HG03097 (cell line): ENCODE results near the gene RER1.

Source experiments
- ATAC-seq: cut with Tn5 transposase; IDR thresholded peaks from one replicate; pipeline ENCODE4 v1.9.1; 2021; ENCODE audit not compliant: unreplicated experiment, low FRiP score

RER1 gene

GRCh38 chr1:2375246-2375922, 16.3 kb upstream of the RER1 start:
- ATAC-seq = no peak

DNA sequence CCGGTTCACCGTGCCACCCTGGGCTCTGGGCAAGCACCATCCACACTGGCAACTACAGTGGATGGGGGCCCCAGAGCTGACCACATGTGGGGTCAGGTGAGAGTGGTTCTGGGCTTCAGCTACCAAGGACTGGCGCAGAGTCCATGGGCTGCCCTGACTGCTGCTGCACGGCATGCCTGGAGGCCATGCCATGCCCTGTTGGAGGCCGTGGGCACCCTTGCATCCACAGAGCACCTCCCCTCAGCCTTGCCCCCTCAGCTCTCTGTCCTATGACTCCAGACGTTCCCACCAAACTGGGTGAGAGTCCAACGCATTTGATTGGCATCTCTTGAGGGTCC, 15.7 kb upstream of the RER1 start:
- ATAC-seq = no peak

GRCh38 chr1:2376261-2376741, 15.3 kb upstream of the RER1 start:
- ATAC-seq = no peak

- no peak for ATAC-seq
These were observed 14.5 kb upstream of the RER1 start for GRCh38 chr1:2376931-2377672.

DNA sequence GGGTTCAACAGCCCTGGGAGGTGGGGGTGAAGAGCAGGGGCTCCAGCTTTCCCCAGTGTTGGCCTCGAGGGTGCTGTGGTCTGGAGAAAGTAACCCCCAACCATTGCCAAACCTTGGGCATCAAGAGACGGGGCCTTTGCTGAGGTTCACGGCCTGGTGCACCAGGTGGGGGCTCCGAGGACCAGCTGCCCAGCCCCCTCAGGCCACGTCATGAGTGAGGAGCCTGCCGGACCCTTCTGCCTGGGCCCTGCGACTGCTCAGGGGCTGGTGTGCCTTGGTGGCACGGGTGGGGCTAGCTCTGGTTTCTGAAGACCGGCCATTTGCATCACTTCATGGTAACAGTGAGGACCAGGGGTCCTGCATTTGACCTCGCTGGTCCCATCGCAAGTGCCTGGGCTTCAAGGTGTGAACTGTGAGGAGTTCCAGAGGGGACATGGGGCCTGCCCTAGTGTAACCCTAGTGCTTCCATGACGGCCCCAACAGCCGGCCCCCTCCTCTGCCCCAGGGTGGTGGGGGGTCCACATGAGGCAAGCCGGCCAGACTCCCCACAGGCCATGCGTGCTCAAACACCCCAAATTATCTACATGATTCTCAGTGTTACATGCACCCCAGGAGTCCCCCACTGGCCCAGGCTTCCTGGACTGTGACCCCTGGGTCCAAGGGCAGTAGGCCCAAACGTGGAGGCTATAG, 13.7 kb upstream of the RER1 start:
- ATAC-seq = no peak

DNA sequence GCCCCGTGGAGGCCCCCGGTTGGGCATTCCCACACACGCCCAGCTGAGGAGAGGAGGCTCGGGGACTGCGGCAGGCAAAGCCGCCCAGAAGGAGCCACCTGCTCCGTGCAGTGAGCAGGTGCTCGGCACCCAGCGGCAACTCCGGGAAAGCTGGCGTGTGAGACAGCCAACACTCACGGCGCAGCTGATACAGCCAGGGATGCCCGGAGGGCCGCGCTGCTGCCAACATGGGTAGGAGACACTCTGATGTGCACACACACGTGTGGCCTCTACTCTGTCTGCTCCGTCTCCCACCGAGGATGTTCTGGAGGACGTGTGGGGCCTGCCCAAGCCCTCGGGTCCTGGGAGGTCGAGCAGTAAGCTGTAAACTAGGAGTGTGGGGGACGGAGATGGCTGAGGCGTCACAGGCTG, 13.2 kb upstream of the RER1 start:
- ATAC-seq = no peak

DNA sequence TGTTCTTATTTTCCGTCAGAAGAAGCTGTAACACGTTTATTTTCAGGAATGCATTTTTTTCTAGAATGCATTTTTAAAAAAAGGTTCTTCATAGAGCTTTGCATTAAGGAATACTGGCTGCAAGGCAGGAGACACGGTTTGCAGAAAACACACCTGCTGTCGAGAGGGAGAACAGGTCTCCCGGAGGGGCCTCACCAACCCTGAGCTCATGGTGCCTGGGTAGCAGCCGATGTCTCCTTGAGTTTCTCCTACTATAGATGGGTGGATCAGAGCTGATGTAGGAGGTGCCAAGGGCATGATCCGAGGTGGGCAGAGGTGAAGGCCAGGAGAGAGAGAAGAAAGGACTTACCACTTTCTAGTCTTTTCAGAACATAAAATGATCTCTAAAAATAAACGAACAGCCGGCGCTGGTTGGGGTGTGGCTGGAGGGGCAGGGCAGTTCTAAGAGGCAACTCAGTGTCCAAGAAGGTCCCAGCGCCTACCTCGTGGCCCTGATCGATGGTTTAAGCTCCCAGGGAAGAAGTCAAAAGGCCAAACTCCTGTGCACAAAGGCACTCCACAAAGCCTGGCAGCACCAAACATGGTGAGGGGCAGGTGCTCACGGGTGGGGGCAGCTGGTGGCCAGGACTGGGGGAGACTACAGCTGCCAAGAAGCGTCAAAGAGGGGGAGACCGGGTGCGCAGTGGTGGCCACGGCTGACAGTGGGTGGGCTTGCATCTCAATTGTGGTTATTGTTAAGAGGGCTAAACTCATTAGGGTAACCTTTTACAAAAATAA, 12.5 kb upstream of the RER1 start:
- no peak for ATAC-seq

DNA sequence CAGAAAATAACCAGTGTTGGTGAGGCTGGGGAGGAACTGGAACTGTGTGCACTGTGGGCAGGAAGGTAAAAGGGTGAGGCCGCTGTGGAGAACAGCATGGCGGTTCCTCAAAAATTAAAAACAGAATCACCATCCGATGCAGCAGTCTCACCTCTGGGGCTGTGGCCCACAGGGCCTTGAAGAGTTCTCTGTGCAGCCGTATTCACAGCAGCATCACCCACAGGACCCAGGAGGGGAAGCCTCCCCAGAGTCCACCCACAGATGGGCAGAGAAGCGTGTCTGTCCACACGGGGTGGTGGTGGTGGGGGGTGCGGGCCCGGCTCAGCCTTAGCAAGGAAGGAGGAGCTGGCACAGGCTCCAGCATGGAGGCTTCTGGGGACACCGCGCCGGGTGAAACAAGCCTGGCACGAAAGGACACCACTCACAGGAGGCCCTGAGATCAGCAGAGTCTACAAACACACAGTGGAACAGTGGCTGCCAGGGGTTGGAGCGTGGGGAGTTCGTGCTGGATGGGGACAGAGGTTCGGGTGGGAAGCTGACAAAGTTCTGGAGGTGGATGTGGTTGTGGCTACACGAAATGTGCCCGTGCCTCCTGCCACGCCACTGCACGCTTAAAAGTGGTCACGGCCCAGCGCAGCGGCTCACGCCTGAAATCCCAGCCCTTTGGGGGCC, 11.8 kb upstream of the RER1 start:
- ATAC-seq = no peak

DNA sequence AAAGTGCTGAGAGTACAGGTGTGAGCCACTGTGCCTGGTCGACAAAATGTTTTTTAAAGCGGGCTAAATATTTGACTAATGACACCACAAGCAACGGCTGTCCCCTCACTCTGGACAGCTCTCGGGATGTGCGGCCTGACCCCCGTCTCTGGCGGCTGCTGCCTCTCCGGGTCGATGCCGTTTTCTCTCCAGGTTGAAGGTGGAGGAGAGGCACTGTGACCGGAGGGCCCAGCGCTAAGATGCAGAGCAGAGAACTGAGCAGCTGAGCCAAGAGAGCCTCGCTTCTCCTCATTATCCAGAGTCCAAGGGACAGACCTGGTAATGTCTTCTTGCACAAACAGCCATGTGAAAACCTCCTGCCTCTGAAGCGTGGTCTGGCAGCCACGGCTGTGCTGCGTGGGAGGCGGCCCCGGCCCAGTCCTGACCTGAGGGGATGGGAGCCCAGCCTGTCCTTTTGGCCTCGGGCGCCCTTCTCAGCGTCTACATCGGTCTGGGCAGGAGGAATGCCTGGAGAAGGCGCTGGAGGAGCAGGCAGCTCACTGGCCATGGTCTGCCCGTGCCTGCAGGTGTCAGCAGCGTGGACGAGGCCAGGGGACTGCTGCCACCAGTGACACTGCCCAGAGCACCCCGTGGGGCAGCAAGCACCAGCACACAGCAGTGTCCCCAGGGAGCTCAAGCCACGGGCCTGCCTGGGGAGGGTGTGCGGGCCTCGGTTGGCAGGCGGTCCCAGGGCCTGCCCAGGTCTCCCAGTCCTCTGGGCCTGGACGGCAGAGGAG, 10.6 kb upstream of the RER1 start:
- no peak for ATAC-seq

- ATAC-seq = no peak
These were observed 9.7 kb upstream of the RER1 start for GRCh38 chr1:2381741-2382620.

DNA sequence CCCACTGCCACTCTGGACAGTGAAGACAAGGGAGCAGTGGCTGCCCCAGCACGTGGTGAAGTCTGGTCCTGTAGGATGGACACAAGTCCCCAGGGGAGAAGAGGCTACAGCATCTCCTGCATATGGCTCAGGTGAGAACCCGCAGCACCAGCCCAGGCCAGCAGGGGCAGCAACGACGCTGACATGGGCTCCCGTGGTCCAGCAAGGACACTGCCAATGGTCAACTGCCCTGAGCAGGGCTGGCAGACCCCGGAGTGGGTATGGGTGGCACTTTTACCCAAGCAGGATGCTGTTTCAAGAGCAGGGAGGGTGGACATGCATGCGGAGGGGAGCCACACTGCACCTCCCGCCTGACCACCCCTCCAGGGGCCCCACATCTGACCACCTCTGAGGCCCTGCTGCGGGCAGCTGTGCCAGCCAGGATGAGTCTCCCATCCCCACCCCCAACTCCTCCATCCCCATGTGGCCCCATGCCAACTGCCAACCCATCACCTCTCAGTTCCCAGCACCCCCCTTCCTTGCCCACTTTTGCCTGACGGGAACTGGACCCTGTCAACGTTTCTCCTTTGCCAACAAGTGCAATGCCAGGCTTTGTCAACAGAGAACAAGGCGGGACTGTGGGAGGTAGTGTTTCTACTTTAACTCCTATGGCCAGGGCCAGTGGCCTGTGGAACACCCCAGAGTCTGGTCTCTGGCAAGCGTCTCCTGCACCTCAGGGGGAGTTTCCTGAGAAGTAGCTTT, 8.8 kb upstream of the RER1 start:
- no peak for ATAC-seq

- no peak for ATAC-seq
These were observed 8.1 kb upstream of the RER1 start for GRCh38 chr1:2383576-2383975.

DNA sequence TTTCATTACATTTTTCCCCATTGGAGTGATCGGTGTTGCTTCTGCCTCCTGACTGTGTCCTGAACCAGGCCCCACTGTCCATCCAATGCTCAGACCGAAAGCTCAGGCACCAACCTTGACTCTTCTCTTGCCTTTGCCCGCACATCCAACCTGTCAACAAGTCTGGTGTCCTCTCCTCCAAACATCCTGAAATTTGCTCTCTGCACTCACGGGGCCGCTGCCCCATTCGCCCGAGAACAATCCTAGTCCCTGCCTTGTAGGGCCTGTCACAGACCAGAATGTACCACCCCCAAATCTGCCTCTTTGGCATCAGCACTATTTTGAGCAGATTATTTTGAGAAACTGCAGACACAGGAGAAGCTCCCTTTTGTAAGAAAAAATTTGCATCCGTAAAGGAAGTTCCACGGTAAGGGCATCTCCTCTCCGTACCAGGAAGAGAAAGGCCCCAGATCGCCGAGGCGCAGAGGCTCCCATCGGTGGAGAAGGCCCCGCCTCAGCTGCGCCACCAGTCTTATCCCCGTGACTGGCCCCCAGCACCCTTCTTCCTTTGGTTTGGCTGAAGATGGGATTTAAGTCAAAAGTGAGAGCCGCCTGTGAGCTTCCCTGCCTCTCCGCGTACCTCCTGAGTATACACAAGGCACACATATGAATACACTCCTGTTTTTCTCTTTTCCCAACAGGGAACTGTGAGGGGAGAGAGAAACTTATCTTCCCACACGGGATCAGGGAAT, 7.3 kb upstream of the RER1 start:
- no peak for ATAC-seq

GRCh38 chr1:2384941-2385481, 6.6 kb upstream of the RER1 start:
- ATAC-seq = no peak

GRCh38 chr1:2385606-2386280, 5.9 kb upstream of the RER1 start:
- no peak for ATAC-seq
